Caco-2 (cell line): Measurements from ENCODE around the gene ATP6V0B. TPM values are rescaled to one million over a fixed set of nuclear protein-coding genes. Genes with fewer than 3 reads are reported as not detected.

ENCODE experiments used
- BruUV-seq: library from RNA; stranded (reverse); fragments of 400-500 nt; replicated peaks from 2 replicates; lab custom pipeline; 2021; lab: Mats Ljungman, UMichigan
- CTCF ChIA-PET: fragments of 300-600 bp; sonication (Branson Sonifier 250); formaldehyde crosslinking; loops from one replicate; lab custom pipeline; 2022; ENCODE audit warnings: antibody characterized with exemption; lab: Charles Lee
- POLR2A ChIA-PET: fragments of 300-600 bp; sonication (Branson Sonifier 250); formaldehyde crosslinking; loops from one replicate; lab custom pipeline; 2022; ENCODE audit warnings: antibody characterized with exemption; lab: Charles Lee
- DNase-seq, 2 experiments: peaks; one replicate each; pipeline versions ENCODE4 v3.0.0 to v3.0.0-alpha.2; 2020 to 2022
- H3K27me3 ChIP-seq: replicated peaks from 2 replicates; pipeline ENCODE4 v1.6.0; 2011; ENCODE audit warnings: low read length; ENCODE audit not compliant: control insufficient read depth, insufficient read depth
- H3K36me3 ChIP-seq: 2 replicates; pipeline ENCODE4 v1.5.1; 2011; ENCODE audit warnings: low read length; ENCODE audit not compliant: control insufficient read depth, insufficient read depth
- H3K4me1 ChIP-seq: fragments of 250-450 bp; sonication (Bioruptor Pico); 2 replicates; pipeline ENCODE4 v1.5.1; 2020; ENCODE audit warnings: mild to moderate bottlenecking
- H3K4me3 ChIP-seq: 2 replicates; pipeline ENCODE4 v1.5.1; 2011; ENCODE audit warnings: low read depth, mild to moderate bottlenecking, control low read depth, low read length
- H3K9me3 ChIP-seq: fragments of 250-450 bp; sonication (Bioruptor Pico); 2 replicates; pipeline ENCODE4 v1.5.1; 2020; ENCODE audit warnings: mild to moderate bottlenecking, moderate library complexity
- H3K27ac Mint-ChIP-seq: one replicate; pipeline ENCODE4 v1.8.0; 2022; ENCODE audit warnings: mixed read lengths; ENCODE audit not compliant: unreplicated experiment
- H3K27me3 Mint-ChIP-seq: one replicate; pipeline ENCODE4 v1.8.0; 2022; ENCODE audit warnings: mixed read lengths; ENCODE audit not compliant: insufficient read depth, unreplicated experiment
- H3K36me3 Mint-ChIP-seq: one replicate; pipeline ENCODE4 v1.8.0; 2022; ENCODE audit warnings: mild to moderate bottlenecking, mixed read lengths; ENCODE audit not compliant: insufficient read depth, unreplicated experiment
- H3K4me1 Mint-ChIP-seq: one replicate; pipeline ENCODE4 v1.8.0; 2022; ENCODE audit warnings: low read depth, mixed read lengths; ENCODE audit not compliant: unreplicated experiment
- H3K4me3 Mint-ChIP-seq: one replicate; pipeline ENCODE4 v1.8.0; 2022; ENCODE audit warnings: mild to moderate bottlenecking, moderate library complexity, mixed read lengths; ENCODE audit not compliant: unreplicated experiment
- H3K9me3 Mint-ChIP-seq: one replicate; pipeline ENCODE4 v1.8.0; 2022; ENCODE audit warnings: mixed read lengths; ENCODE audit not compliant: unreplicated experiment
- CTCF ChIP-seq, 2 experiments: fragments of 200-600 bp in 1 of 2; IDR thresholded peaks; 1 replicate in 1 of 2; 2 replicates in 1 of 2; pipeline versions ENCODE4 v1.5.1 to v1.8.0; 2011 to 2022; ENCODE audit warnings: antibody characterized with exemption in 1 of 2, control low read depth in 1 of 2, inconsistent platforms in 1 of 2, low read depth in 1 of 2, low read length in 1 of 2, mild to moderate bottlenecking in 1 of 2, moderate library complexity in 1 of 2; ENCODE audit not compliant: insufficient read depth in 1 of 2, severe bottlenecking in 1 of 2, unreplicated experiment in 1 of 2
- intact Hi-C: fragments of 100-400 bp; cut with micrococcal nuclease; formaldehyde crosslinking; loops from one replicate; pipeline ENCODE4 v1.10.0; 2022; ENCODE audit not compliant: unreplicated experiment
- total RNA-seq: library from RNA; stranded (reverse); gene quantifications from 2 replicates; pipeline ENCODE4 v1.2.3, GENCODE V29; 2022

ATP6V0B gene
- total RNA-seq, 1 experiment from 2014 or later: 91.2 TPM

- CTCF ChIA-PET: no interaction called here
- Histone ChIP-seq H3K4me3 (peak overlapping the region; percentile 80), H3K27me3 (no peaks in the 10 kb centered on the region), H3K36me3 (peaks cover 3% of the 10 kb centered on the region), H3K9me3 (no peaks in the 10 kb centered on the region), H3K4me1 (peaks cover 21% of the 10 kb centered on the region)
- intact Hi-C loops: no loop called here
- no TSS peak for BruUV-seq
- Mint-ChIP-seq H3K36me3 (peaks cover 36% of the 10 kb centered on the region), H3K27me3 (no peaks in the 10 kb centered on the region), H3K27ac (peak overlapping the region; percentile 52), H3K9me3 (no peaks in the 10 kb centered on the region), H3K4me3 (peak overlapping the region; percentile 75), H3K4me1 (peaks cover 24% of the 10 kb centered on the region)
- DNase-seq: peak; percentile 41 to 49
- POLR2A ChIA-PET: no interaction called here
- no peak for TF ChIP-seq CTCF (IDR thresholded peaks at IDR 0.05; ENCODE audit: insufficient read depth in 1 of 2, low read depth in 1 of 2, low read length in 1 of 2, severe bottlenecking in 1 of 2, unreplicated experiment in 1 of 2)
These were observed 4.9 kb downstream of the ATP6V0B start for GRCh38 chr1:43979528-43980254.

- no peaks in the 10 kb centered on the region for H3K9me3 ChIP-seq
- H3K4me3 ChIP-seq: peak overlapping the region; percentile 80
- H3K4me1 ChIP-seq: peaks cover 21% of the 10 kb centered on the region
- TF ChIP-seq CTCF (IDR thresholded peaks at IDR 0.05; ENCODE audit: insufficient read depth in 1 of 2, low read depth in 1 of 2, low read length in 1 of 2, severe bottlenecking in 1 of 2, unreplicated experiment in 1 of 2): no peak
- H3K27me3 Mint-ChIP-seq: no peaks in the 10 kb centered on the region
- CTCF ChIA-PET: no interaction called here
- peaks cover 3% of the 10 kb centered on the region for H3K36me3 ChIP-seq
- no peaks in the 10 kb centered on the region for H3K27me3 ChIP-seq
- H3K9me3 Mint-ChIP-seq: no peaks in the 10 kb centered on the region
- POLR2A ChIA-PET: no interaction called here
- BruUV-seq: no TSS peak
- peak overlapping the region; percentile 52 for H3K27ac Mint-ChIP-seq
- peaks cover 28% of the 10 kb centered on the region for H3K36me3 Mint-ChIP-seq
- DNase-seq: no peak
- intact Hi-C loops: no loop called here
- H3K4me1 Mint-ChIP-seq: peaks cover 24% of the 10 kb centered on the region
- peak overlapping the region; percentile 75 for H3K4me3 Mint-ChIP-seq
These were observed 5.7 kb downstream of the ATP6V0B start for GRCh38 chr1:43980255-43981134.

GRCh38 chr1:43981135-43981491 is 6.4 kb downstream of the ATP6V0B start:
- no peaks in the 10 kb centered on the region for H3K27me3 Mint-ChIP-seq
- H3K27ac Mint-ChIP-seq: no peak overlapping the region
- ChIA-PET CTCF (no interaction called here), POLR2A (no interaction called here)
- Histone ChIP-seq H3K27me3 (no peaks in the 10 kb centered on the region), H3K4me1 (peaks cover 21% of the 10 kb centered on the region), H3K9me3 (no peaks in the 10 kb centered on the region), H3K4me3 (no peak overlapping the region), H3K36me3 (peaks cover 3% of the 10 kb centered on the region)
- peak overlapping the region; percentile 75 for H3K4me3 Mint-ChIP-seq
- intact Hi-C loops: no loop called here
- BruUV-seq: no TSS peak
- no peak for TF ChIP-seq CTCF (IDR thresholded peaks at IDR 0.05; ENCODE audit: insufficient read depth in 1 of 2, low read depth in 1 of 2, low read length in 1 of 2, severe bottlenecking in 1 of 2, unreplicated experiment in 1 of 2)
- peaks cover 33% of the 10 kb centered on the region for H3K36me3 Mint-ChIP-seq
- H3K4me1 Mint-ChIP-seq: peaks cover 30% of the 10 kb centered on the region
- DNase-seq: no peak
- H3K9me3 Mint-ChIP-seq: no peaks in the 10 kb centered on the region
